ENCODE results near the gene PPFIBP1.
A peak's percentile ranks its signal among the peaks of the same experiment; 100 is the strongest.
"Not testable (repeated sequence)": the region's sequence is repeated elsewhere in the genome, so short reads cannot be mapped to it uniquely, and the experiment has no call there.

Gene PPFIBP1

DNA sequence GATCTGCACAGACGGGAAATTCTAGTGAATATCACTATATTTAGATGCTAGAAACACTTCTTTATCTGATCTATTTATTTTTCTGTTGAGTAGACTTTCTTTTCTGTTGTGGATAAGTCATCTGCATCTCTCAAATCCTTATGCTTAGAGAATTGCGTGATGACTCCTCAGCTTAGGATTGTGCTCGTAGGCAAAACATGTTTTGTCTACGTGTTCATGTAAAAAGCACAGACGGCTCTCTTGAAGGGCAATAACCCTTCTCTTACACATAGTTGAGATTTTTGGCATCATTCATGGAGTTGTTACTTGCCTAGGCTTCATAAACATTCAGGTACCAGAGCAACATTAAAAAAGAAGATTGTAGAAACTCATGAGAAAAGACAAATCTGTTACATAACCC lies 18.6 kb downstream of the PPFIBP1 start:
- Histone ChIP-seq H3K9me3 (no peaks in the 10 kb centered on the region), H3K27me3 (no peaks in the 10 kb centered on the region), H3K36me3 (no peaks in the 10 kb centered on the region), H3K4me1 (peaks cover 0 to 72% (median 28%) of the 10 kb centered on the region in 4 donors), H3K27ac (peak overlapping the region; percentile 30 to 33), H3K4me3 (no peak overlapping the region)
- intact Hi-C loops (cut with DNase I; ENCODE audit: low total_unique reads), result no loop called here
- TF ChIP-seq, protein P1, sequence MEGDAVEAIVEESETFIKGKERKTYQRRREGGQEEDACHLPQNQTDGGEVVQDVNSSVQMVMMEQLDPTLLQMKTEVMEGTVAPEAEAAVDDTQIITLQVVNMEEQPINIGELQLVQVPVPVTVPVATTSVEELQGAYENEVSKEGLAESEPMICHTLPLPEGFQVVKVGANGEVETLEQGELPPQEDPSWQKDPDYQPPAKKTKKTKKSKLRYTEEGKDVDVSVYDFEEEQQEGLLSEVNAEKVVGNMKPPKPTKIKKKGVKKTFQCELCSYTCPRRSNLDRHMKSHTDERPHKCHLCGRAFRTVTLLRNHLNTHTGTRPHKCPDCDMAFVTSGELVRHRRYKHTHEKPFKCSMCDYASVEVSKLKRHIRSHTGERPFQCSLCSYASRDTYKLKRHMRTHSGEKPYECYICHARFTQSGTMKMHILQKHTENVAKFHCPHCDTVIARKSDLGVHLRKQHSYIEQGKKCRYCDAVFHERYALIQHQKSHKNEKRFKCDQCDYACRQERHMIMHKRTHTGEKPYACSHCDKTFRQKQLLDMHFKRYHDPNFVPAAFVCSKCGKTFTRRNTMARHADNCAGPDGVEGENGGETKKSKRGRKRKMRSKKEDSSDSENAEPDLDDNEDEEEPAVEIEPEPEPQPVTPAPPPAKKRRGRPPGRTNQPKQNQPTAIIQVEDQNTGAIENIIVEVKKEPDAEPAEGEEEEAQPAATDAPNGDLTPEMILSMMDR (IDR thresholded peaks at IDR 0.05), result no peak
- no peak for DNase-seq

DNA sequence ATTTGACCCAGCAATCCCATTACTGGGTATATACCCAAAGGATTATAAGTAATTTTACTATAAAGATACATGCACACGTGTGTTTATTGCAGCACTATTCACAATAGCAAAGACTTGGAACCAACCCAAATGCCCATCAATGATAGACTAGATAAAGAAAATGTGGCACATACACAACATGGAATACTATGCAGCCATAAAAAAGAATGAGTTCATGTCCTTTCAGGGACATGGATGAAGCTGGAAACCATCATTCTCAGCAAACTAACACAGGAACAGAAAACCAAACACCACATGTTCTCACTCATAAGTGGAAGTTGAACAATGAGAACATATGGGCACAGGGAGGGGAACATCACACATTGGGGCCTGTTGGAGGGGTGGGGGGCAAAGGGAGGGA lies 20.9 kb downstream of the PPFIBP1 start:
- H3K9me3 ChIP-seq; H3K27me3 ChIP-seq; intact Hi-C loops (cut with DNase I; ENCODE audit: low total_unique reads); DNase-seq; H3K36me3 ChIP-seq; H3K4me3 ChIP-seq: not testable (repeated sequence)
- Histone ChIP-seq H3K27ac (peak overlapping the region; percentile 44 to 55), H3K4me1 (peaks cover 0 to 67% (median 26%) of the 10 kb centered on the region in 4 donors)

DNA sequence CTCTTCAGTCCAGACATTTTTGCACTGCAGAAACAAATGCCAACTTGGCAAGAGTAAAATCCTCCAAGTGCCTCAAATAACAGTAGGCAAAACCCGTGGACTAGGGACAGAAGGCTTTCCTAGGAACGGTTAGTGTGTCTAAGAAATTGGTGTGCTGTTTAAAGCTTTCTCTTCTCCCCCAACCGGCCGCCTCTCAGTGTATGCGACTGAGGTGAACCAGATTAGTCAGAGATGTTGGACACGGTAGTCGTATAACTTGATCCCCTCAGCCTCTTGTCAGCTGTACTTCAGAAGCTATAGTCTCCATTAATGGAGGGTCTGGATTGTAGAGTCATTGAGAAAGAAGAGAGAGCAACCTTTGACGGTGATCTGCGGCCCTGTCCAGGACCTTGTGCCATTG lies 21.7 kb downstream of the PPFIBP1 start:
- Histone ChIP-seq H3K36me3 (no peaks in the 10 kb centered on the region), H3K27me3 (no peaks in the 10 kb centered on the region), H3K9me3 (no peaks in the 10 kb centered on the region), H3K27ac (peak overlapping the region; percentile 44 to 55), H3K4me3 (no peak overlapping the region), H3K4me1 (peaks cover 0 to 67% (median 33%) of the 10 kb centered on the region in 4 donors)
- no peak for DNase-seq
- intact Hi-C loops (cut with DNase I; ENCODE audit: low total_unique reads), result no loop called here
- TF ChIP-seq, protein P1 (IDR thresholded peaks at IDR 0.05), result no peak

DNA sequence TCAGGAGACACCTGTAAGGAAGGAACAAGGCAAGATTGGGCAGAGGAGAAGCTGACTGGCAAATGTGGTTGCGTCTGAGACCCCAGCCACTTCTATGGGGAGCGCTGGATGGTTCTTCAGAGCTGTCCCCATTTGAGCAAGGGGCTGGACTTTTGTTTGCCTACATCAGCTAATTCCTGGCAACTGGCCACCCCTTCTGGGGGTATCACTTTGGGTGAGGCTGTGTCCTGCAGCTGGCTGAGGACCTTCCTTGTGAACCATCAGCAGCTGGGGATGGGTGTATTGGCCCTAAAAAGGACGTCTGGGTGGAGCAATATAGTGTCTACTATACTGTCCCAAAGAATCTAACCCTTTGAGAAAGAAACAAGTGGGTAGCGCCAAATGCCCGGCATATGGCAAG lies 23.6 kb downstream of the PPFIBP1 start:
- peaks cover 0 to 68% (median 44%) of the 10 kb centered on the region in 4 donors for H3K4me1 ChIP-seq
- no peak overlapping the region for H3K27ac ChIP-seq
- DNase-seq, result no peak
- no peaks in the 10 kb centered on the region for H3K9me3 ChIP-seq
- H3K36me3 ChIP-seq, result no peaks in the 10 kb centered on the region
- no peak overlapping the region for H3K4me3 ChIP-seq
- TF ChIP-seq, protein P1 (IDR thresholded peaks at IDR 0.05), result no peak
- H3K27me3 ChIP-seq, result no peaks in the 10 kb centered on the region
- intact Hi-C loops (cut with DNase I; ENCODE audit: low total_unique reads), result no loop called here

DNA sequence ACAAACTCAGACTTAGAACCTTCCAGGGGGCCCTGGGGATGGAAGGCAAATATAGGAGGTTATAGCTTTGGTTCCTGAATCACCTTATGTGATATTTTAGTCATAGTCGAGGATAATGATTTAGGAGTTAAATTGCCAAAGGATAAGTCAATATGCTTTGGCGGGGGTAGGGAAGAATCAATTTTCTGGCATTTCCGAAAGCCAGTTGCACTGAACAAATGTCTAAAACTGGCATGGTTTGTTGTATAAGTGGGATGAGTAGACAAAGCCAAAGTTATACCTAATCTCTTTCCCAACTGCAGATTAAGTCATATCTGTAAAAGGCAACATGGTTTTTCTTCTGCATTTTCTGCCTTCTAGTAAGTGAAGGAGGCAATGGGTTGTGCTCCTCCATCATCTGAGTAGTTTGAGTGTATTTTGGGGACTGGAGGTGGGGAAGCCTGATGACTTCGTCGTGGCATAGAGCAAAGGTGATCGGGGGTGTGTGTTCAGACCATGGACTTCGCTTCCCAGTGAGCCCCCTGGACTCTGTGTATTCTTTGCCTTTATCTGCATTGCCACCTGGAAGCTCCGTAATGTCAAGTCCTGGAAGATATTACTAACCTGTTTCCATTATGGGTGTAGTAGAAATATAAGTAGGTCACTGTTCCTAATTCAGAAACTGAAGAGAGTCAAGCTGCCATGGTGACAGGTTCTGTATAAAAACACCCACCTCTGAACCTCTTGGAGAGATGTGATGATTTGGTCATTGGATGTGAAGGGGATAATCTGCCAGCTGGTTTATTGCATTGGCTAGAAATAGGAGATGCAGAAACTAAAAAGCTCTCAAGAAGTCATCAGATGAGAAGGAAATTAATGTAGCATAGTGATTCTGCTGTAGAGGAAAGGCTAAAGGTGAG lies 24.5 kb downstream of the PPFIBP1 start:
- Histone ChIP-seq H3K4me3 (no peak overlapping the region), H3K36me3 (no peaks in the 10 kb centered on the region), H3K9me3 (no peaks in the 10 kb centered on the region), H3K4me1 (peaks cover 0 to 68% (median 51%) of the 10 kb centered on the region in 4 donors), H3K27ac (peak overlapping the region; percentile 34 to 64), H3K27me3 (no peaks in the 10 kb centered on the region)
- TF ChIP-seq, protein P1 (IDR thresholded peaks at IDR 0.05), result no peak
- DNase-seq, result no peak
- intact Hi-C loops (cut with DNase I; ENCODE audit: low total_unique reads), result no loop called here

DNA sequence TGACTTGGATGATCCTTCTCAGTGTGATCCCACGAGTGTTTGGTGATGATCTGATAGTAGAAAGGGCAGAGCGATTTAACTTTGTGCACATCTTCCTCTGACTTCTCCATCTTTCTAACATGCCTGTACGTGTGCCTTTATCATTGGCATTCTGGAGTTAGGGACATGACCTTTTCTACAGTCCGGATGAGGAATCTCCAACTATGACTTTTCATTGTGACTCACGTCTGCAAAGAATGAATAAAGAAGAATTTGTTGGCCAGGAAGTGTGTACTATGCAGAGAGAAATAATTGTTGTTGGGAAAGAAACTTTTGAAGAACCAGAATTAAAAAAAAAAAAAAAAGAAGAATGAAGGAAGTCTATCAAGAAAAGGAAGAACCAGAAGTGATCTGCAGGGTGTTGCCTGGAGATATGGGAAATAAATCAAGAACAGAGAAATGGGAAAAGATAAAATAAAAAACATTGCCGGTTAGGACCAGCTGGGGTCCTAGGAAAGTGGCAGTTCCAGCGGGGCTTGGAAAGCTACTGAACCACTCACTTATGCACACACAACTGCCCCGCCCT lies 25.3 kb downstream of the PPFIBP1 start:
- no peak for DNase-seq
- Histone ChIP-seq H3K4me1 (peaks cover 0 to 75% (median 58%) of the 10 kb centered on the region in 4 donors), H3K4me3 (no peak overlapping the region), H3K36me3 (no peaks in the 10 kb centered on the region), H3K9me3 (no peaks in the 10 kb centered on the region), H3K27me3 (no peaks in the 10 kb centered on the region), H3K27ac (peak overlapping the region; percentile 58 to 64)
- TF ChIP-seq, protein P1 (IDR thresholded peaks at IDR 0.05), result no peak
- intact Hi-C loops (cut with DNase I; ENCODE audit: low total_unique reads), result no loop called here
